Eye (tissue), 1 donor: Measurements from ENCODE around the gene MAP4K3.

ENCODE experiments used
- DNase-seq: peaks from one replicate; pipeline ENCODE4 v3.0.0-alpha.2; 2015

The MAP4K3 gene

GRCh38 chr2:39234754-39235153, 202.3 kb downstream of the MAP4K3 start:
- DNase-seq, result no peak

GRCh38 chr2:39232141-39232540, 204.9 kb downstream of the MAP4K3 start:
- no peak for DNase-seq

GRCh38 chr2:39228413-39229209, 208.5 kb downstream of the MAP4K3 start:
- peak; percentile 70 for DNase-seq

- DNase-seq, result peak; percentile 86
Measured at GRCh38 chr2:39227628-39228412, 209.3 kb downstream of the MAP4K3 start.

- DNase-seq, result no peak
Measured at GRCh38 chr2:39225567-39225966, 211.5 kb downstream of the MAP4K3 start.

- no peak for DNase-seq
Measured at GRCh38 chr2:39223909-39224308, 213.2 kb downstream of the MAP4K3 start.

GRCh38 chr2:39221459-39221858, 215.6 kb downstream of the MAP4K3 start:
- DNase-seq, result no peak

GRCh38 chr2:39220136-39220535, 216.9 kb downstream of the MAP4K3 start:
- DNase-seq, result no peak

- no peak for DNase-seq
Measured at GRCh38 chr2:39218391-39218790, 218.7 kb downstream of the MAP4K3 start.

GRCh38 chr2:39217192-39217550, 219.9 kb downstream of the MAP4K3 start:
- no peak for DNase-seq

- no peak for DNase-seq
Measured at GRCh38 chr2:39216346-39217191, 220.5 kb downstream of the MAP4K3 start.

- no peak for DNase-seq
Measured at GRCh38 chr2:39215545-39215944, 221.5 kb downstream of the MAP4K3 start.

GRCh38 chr2:39213015-39213414, 224.1 kb downstream of the MAP4K3 start:
- DNase-seq, result no peak

GRCh38 chr2:39210846-39211245, 226.2 kb downstream of the MAP4K3 start:
- no peak for DNase-seq

- no peak for DNase-seq
Measured at GRCh38 chr2:39203382-39203781, 233.7 kb downstream of the MAP4K3 start.

GRCh38 chr2:39202639-39203369, 234.3 kb downstream of the MAP4K3 start:
- no peak for DNase-seq
